GM11168 (cell line): ENCODE results near the gene SRRM5.
"Not testable (repeated sequence)": the region's sequence is repeated elsewhere in the genome, so short reads cannot be mapped to it uniquely, and the experiment has no call there.

ENCODE experiments used
- in situ Hi-C: fragments of 300-500 bp; cut with MboI; formaldehyde crosslinking; loops from one replicate; pipeline ENCODE4 v1.12.0; 2022; ENCODE audit warnings: low sequenced_read_pairs; ENCODE audit not compliant: unreplicated experiment

SRRM5 gene

GRCh38 chr19:43635561-43635940 lies 23.7 kb downstream of the SRRM5 start:
- in situ Hi-C loops, result not testable (repeated sequence)

- in situ Hi-C loops, result no loop called here
Measured at GRCh38 chr19:43636121-43636683, 24.3 kb downstream of the SRRM5 start.

GRCh38 chr19:43638214-43638994 lies 26.5 kb downstream of the SRRM5 start:
- in situ Hi-C loops, result no loop called here

- in situ Hi-C loops, result no loop called here
Measured at GRCh38 chr19:43638995-43639518, 27.2 kb downstream of the SRRM5 start.

GRCh38 chr19:43639519-43640423 lies 27.9 kb downstream of the SRRM5 start, which contains the start of gene CADM4:
Gene CADM4, minus strand, starts transcription at chr19:43639850. Its CDS starts 60 bp downstream, at chr19:43639790.
- in situ Hi-C loops, result no loop called here

- in situ Hi-C loops, result no loop called here
Measured at GRCh38 chr19:43640424-43640757, 28.5 kb downstream of the SRRM5 start.

- in situ Hi-C loops, result no loop called here
Measured at GRCh38 chr19:43641333-43641732, 29.4 kb downstream of the SRRM5 start.

GRCh38 chr19:43642531-43642930 lies 30.6 kb downstream of the SRRM5 start:
- in situ Hi-C loops, result no loop called here

GRCh38 chr19:43643326-43643725 lies 31.4 kb downstream of the SRRM5 start:
- in situ Hi-C loops, result no loop called here

GRCh38 chr19:43644181-43644580 lies 32.3 kb downstream of the SRRM5 start:
- in situ Hi-C loops, result no loop called here

- in situ Hi-C loops, result no loop called here
Measured at GRCh38 chr19:43648633-43649032, 36.7 kb downstream of the SRRM5 start.

- in situ Hi-C loops, result no loop called here
Measured at GRCh38 chr19:43649514-43649913, 37.6 kb downstream of the SRRM5 start.

- in situ Hi-C loops, result not testable (repeated sequence)
Measured at GRCh38 chr19:43650276-43650675, 38.4 kb downstream of the SRRM5 start.

- in situ Hi-C loops, result no loop called here
Measured at GRCh38 chr19:43651758-43652545, 40.1 kb downstream of the SRRM5 start.

GRCh38 chr19:43652546-43652874 lies 40.6 kb downstream of the SRRM5 start:
- in situ Hi-C loops, result no loop called here

GRCh38 chr19:43656436-43656835 lies 44.5 kb downstream of the SRRM5 start:
- in situ Hi-C loops, result no loop called here

GRCh38 chr19:43658001-43658400 lies 46.1 kb downstream of the SRRM5 start:
- in situ Hi-C loops, result no loop called here

- in situ Hi-C loops, result no loop called here
Measured at GRCh38 chr19:43658494-43658893, 46.6 kb downstream of the SRRM5 start.

GRCh38 chr19:43660301-43660970 lies 48.5 kb downstream of the SRRM5 start:
- in situ Hi-C loops, result no loop called here

GRCh38 chr19:43660971-43661360 lies 49.1 kb downstream of the SRRM5 start:
- in situ Hi-C loops, result no loop called here
